ENCODE data around the gene LSP1.

Gene LSP1

DNA sequence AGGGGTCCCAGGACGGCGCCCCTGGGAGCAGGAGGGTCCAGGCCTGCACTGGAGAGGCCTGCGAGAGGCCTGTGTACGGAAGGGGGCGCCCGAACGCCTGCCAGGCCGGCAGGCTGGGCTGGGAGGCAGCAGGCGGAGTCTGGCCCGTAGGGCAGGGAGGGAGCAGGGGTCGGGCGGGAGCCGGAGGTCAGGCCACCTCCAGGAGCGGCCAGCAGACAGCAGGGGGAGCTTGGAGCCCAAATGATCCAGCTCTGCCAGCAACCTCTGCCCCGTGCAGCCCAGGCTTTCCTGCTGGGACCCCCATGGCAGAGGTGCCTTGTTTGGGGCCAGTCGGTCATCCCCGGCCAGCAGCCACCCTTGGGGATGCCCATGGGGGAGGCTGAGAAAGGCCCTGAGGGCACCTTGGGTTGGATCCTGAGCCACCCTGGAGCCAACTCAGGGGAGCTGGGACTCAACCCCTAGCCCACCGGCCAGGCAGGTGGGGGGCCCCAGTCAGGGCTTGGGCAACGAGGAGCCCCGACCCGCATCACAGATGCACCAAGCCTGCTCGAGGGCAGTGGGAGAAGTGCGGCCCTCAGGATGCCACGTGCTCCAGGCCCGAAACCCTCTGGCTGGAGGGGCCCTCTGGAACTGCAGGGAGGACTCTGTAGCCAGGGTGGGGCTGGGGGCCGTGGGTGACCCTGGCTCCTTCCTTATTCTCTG lies 27.7 kb upstream of the LSP1 start:
- DNase-seq = no peak

DNA sequence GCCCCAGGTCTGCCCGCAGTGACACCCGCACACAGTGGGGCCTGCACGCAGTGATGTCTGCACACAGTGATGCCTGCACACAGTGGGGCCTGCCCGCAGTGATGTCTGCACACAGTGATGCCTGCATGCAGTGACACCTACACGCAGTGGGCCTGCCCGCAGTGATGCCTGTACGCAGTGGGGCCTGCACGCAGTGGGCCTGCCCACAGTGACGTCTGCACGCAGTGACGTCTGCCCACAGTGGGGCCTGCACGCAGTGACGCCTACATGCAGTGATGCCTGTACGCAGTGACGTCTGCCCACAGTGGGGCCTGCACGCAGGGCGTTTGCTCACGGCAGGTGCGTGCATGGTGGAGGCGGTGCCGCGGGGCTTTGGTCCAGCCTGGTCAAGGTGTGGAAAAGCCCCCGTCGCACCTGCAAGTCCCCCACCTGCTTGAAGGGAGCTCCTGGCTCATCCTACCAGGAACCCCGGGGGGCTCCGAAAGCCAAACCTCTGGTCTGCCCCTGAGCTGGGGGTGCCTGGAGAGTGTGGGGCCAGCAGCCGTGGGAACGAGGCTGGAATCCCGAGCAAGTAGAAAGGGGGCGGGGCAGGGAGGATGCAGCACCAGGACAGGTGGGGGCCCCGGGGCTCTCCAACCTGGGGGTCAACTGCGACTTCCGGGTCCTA lies 27.0 kb upstream of the LSP1 start:
- no peak for DNase-seq

DNA sequence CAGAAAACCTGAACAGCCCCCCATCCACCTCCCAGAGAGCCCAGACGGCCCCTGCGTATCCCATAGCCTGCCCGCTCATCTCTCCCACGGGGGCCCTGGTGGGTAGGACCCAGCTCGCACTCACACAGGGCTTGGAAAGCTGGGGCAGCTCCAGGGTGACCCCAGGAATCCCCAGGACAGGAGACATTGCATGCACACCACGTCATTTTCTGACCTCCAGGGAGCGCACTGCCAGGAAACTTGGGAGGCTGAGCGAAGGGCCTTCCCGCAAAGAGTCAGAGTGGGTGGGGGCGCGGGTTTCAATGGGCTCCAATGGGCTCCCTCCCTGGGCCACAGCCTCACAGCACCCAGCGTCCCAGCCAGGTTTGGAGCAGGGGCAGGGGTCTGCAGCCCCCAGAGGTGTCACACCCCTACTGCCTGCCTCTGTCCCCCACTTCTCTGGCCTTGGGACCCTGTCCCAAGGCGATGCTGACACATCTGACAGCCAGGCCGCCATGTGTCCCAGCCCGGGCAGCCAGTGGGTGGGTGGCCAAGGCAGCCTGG lies 26.3 kb upstream of the LSP1 start:
- DNase-seq = peak in 1 of 3 experiments; percentile 3

DNA sequence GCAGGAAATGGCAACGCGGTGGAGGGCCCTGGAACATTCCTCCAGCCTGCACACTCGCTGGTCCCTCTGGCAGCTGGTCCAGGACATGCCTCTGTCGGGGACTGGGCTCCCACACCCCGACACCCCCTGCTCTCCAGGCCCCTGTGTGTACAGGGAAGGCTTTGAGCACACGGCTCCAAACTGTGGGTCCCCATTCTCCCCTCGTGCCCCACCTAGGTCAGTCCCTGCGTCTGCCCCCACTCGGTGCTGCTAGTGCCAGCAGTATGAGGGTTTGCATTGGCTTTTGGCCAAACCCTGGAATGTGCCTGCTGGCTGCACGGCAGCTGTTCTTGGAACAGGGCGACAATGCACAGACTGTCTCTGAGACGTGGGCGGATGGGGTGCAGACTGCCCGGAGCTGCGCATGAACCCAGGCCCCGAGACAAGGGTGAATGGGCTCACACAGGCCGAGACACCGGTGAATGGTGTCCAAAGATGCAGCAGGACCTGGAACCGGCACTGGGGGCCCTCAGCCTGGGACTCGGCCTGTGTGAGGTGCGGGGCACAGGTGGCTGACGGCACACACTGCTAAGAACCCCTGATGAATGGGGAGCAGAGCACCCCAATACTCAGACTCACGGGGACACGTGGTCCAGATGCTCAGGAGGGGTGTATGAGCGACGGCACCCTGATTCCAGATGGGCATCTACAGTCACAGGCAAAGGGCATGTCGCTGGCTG lies 25.6 kb upstream of the LSP1 start:
- peak; percentile 11 to 73 (median 46) for DNase-seq

DNA sequence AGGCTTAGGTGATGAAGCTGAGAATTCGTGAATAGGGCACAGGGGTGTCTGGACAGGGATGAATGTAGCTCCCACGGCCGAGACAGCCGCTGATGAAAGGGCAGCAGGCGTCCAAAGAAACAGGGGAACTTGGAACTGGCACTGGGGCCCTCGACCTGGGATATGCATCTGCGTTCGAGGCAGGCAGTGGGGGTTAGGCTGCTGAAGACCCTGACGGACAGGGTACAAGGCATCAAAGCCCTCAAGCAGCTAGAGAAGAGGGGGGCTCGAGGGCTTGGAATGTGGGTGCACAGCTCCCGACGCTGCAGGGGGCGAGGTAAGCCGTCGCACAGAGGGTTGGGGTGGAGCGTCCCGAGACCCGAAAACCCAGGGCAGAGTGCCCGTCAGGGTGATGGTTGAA lies 25.0 kb upstream of the LSP1 start:
- no peak for DNase-seq

DNA sequence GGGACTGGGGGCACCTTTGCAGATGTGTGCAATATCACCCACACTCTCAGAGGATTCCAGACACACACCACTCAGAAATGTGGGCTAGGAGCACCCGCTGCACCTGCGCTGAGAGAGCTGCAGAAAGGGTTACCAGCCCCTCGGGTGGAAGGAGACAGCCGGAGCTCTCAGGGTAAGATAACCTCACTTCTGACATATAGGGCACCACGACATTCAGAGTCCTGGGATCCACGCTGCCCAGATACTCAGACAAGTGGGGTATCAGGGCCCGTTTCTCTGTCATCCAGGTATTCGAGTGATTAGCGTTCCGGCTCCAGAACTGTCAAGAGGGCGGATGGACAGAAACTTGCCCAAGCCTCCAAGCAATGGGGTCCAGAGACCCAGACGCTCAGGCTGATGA lies 24.3 kb upstream of the LSP1 start:
- DNase-seq = no peak

DNA sequence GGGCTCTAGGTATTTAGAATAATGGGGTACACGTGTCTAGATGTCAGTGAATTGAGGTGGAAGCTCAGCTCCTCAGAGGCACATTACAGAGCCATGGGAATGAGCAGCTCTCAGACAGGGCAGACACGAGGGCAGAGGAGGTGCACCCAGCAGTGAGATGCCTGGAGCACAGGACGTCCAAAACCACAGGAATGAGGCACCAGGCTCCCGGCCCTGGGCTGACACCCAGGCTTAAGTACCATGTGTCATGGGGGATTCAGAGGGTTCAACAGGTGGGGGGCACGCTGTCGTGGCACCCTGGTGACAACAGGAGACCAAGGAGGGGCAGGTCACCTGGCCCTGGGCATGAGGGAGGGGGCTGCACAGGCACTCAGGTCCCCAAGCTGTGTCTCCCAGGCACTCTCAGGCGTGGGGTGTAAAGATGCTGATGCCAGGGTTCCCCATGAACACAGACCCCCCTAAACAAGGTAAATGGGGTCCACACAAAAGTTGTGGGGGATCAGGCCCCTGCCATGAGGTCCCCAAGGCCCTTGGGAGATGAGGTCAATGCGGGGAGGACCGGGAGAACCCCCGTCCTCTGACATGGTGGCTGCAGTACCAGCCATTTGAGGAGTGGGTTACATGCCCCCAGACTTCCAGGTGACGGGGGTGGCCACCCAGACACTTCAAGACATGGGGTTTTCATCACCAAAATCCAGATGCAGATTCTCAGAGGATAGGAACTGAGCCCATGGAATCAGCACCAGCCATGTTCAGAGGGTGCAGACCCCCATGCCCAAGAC lies 23.7 kb upstream of the LSP1 start:
- no peak for DNase-seq

DNA sequence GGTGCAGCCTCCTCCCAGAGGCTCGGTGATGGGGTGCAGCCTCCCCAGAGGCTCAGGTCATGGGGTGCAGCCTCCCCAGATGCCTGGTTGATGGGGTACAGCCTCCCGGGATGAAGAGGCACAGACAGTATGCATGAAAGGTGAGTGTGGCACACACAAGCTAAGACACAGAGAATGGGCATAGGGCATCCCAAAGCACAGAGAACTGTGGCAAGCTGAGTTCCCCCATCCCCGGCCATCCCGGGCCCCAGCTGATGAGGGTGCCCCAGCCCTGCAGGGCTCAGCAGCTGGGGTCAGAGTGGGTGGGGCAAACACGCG lies 22.9 kb upstream of the LSP1 start:
- DNase-seq = no peak

DNA sequence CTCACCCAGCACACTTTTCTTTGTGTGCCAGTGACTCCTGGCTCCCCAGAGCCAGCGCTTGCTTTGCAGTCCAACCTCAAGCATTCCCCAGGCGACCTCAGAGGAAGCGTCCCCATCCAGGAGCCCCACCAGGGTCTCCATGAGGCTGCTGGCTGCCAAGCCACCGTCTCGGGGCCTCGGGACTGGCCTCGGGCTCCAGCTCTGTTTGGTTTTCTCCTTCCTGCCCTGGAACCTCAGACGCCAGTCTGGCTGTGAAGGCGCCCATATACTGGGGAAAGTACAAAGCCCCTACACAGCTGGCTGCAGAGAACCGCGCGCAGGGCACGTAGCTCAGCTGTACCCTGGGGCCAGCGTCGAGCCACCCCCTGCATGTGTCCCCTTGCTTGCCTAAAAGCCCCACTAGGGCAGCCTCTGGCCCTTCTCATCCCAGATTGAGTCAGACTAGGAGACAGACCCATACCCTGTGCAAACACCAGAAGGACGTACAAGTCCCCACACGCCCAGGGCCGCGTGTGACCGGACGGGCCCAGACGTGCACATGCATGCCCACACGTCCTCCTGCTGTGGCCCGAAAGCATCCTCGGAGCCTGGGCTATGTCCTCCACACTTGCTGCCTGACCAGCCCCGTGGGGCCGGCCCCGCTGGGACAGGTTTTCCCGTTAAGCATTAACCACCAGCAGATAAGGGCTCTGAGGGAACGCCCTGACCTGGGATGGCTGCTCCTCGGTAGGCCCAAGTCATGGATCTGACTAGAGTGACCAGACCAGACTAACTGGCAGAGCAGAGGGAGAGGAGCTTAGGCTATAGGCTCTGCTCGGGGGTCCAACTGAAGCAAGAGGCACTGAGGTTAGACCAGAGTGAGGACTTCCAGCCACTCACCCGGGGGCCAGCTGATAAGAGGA lies 22.3 kb upstream of the LSP1 start:
- DNase-seq = peak in 2 of 3 experiments; percentile 63 to 82

DNA sequence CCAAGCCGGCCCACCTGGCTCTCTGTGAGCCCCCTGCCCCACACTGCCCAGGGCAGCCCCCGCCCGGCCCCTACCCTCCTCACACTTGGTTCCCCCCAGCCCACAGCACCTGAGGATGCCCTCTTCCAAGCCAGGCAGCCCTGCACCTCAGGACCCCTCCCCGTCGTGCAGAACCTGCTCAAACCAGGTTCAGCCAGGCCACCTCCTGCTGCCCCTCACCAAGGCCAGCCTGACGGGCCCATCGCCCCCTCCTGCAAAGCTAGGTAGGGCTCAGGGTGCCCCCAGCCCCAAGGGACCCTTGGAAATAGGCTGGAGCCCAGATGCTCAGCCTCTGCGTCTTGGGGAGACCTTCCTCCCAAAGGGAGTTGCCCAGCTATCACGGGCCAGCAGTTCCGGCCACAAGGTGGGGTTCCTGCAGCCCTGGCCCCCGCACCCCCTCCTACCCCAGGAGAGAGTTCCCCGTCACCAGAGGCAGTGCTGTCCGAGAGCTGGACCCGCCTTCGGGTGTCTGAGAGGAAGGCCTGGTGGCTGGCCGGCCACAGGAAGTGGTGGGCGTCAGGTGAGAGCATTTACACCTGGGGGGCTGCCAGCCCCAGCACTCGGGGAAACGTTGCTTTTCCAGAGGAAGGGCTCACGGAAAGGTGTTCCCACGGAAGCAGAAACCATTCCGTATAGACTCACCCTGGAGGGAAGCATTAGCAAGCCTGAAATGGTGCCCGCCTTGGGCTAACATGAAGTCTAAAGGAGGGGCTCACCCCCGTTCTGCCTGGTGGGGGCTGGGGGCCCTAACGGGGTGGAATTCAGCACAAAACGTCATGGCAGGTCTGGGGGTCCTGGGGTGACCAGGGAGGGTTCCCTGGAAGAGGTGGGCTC lies 21.3 kb upstream of the LSP1 start:
- DNase-seq = no peak

DNA sequence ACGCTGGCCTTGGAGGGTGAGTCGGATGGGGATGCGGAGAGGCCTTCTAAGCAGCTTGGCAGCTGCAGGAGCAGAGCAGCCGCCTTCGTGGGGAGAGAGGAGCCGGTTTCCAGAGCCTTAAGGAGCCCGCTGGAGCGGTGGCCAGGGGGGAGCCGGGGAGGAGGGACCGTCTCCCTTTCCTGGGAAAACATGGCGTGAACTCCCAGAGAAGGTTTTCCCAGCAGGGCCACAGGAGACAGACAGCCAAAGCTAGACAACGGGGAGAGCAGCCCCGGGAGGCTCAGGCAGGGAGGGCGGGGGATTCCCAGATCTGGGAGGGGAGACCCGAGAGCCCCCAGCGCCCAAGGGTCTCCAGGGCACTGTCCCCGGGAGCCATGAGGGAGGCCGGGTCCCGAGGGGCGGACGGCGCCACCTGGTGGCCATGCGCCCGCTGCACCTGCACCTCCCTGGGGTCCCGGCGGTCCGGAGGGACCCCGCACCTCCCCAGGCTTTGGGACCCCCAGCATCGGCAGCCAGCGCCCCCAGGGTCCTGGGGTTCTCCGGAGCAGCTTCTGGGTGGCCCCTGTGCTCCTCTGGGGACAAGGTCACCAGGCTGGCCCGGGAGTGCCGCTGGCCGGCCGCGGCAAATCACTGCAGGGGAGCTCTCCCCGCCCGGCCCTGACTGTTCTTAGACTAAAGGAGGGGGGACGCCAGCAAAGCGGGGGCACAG lies 20.5 kb upstream of the LSP1 start:
- DNase-seq = peak; percentile 8 to 61 (median 42)

DNA sequence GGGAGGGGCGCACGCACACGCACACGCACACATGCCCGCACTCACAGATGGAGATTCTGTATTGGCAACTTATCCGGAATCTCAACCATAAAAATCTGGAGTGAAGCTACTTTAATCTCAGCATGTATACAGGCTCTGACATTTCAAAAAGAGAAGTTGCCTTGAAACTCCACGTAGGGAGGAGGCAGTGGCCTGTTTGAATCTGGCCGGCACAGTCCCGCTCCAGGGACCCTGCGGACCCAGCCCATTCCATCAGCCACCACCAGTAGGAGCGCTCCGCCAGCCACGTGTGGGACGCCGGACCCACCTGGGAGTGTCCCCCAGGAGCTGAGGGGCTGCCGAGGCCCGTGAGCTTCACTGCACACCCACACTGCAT lies 20.0 kb upstream of the LSP1 start:
- no peak for DNase-seq

DNA sequence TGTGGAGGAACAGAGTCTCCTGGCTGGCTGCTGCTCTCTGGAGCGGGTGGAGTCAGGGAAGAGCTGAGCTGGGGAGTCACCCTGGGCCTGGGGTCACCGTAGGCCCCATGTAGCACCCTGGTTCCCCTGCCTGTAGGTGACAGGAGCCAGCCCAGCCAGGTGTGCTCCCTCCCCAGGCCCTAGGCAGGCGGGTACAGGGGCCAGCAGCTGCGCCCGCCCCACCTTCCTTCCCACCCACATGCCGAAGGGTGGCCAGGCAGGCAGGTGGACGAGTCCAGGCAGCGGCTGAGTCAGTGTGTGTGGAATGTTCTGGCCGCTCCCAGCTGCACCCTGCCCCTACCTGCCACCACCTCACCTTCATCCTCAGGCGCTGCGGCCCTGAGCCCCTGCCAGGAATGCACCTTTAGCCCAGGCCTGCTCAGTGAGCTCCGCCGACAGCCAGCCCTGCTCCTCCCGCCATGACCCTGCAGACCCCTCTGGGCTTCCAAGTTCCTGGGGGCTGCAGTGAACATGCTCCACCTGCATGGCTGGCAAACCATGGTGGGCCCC lies 18.7 kb upstream of the LSP1 start:
- DNase-seq = peak in 2 of 3 experiments; percentile 27 to 41

DNA sequence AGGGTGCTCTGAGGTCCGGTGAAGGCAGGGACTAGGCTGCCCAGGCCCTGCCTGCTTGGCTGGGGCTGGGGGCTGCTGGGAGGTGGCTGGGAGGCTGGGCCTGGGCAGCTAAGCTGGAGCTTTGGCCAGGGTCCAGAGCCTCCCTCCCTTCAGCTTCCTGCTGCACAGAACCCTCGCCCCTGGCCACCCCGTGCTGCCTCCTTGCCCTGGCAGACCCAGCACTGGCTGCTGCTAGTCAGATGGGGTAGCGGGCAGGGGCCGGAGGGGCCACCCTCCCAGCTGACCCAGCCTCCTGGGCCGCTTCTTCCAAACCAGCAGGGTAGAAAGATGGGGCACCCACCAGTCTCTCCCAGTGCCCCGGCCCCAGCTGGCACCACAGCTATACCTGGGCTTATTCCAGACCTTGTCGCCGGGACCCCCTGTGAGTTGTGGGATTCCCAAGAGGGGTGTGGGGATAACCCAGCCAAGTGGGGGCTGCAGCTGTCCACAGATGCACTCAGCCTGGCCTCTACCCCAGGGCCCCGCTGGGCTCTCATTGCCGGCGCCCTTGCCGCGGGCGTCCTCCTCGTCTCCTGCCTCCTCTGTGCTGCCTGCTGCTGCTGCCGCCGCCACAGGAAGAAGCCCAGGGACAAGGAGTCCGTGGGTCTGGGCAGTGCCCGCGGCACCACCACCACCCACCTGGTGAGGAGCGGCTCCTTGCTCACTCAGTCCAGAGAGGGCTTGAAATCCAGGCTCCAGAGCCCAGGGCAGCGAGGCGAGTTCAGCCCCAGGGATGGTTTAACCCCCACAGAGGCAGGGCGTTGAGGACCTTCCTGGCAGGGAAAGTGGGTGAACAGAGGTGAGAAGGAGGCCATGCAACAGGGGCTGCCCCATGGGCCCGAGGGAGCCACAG lies 17.9 kb upstream of the LSP1 start, which contains the start of gene SYT8:
Gene SYT8, plus strand, starts transcription at position 212 of the 892 bp plus-strand sequence. Its CDS starts 116 bp downstream, at position 328.
- DNase-seq = peak in 1 of 3 experiments; percentile 13

DNA sequence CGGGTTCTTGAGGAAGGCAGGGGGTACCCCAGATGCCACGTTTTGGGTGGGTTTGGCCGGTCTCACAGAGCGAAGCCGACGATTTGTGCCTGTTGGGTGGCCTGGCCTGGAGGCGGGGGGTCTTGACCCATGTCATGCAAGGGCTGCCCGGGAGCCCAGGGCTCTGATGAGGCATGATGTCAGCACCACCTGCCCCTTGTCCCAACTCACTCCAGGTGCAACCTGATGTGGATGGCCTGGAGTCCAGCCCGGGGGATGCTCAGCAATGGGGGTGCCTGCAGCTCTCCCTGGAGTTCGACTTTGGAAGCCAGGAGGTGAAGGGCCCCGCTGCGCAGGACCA lies 17.2 kb upstream of the LSP1 start:
- no peak for DNase-seq

DNA sequence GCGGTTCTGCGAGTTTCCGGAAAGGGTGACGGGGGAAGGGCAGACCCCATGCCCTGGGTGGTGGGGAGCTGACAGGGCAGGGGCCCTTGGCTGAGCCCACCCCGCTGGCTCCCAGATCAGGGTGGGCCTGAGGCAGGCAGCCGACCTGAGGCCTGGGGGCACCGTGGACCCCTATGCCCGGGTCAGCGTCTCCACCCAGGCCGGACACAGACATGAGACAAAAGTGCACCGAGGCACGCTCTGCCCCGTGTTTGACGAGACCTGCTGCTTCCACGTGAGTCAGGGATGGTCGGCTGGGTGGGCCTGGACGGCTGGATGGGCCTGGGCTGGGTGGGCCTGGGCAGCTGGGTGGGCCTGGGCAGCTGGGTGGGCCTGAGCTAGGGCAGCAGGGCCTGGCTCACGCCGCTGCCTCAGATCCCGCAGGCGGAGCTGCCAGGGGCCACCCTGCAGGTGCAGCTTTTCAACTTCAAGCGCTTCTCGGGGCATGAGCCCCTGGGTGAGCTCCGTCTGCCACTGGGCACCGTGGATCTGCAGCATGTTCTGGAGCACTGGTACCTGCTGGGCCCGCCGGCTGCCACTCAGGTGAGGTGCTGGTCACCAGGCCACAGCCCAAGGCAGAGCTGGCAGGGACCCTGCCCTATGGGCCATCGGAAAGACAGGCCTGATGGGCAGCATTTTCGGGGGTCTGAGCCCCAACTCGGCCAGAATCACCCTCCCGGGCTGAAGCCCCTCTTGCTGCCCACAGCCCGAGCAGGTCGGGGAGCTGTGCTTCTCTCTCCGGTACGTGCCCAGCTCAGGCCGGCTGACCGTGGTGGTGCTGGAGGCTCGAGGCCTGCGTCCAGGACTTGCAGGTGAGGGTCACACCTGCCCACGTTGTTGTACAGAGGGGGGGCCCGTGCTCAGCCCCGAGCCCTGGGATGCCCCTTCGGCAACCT lies 16.6 kb upstream of the LSP1 start:
- no peak for DNase-seq

DNA sequence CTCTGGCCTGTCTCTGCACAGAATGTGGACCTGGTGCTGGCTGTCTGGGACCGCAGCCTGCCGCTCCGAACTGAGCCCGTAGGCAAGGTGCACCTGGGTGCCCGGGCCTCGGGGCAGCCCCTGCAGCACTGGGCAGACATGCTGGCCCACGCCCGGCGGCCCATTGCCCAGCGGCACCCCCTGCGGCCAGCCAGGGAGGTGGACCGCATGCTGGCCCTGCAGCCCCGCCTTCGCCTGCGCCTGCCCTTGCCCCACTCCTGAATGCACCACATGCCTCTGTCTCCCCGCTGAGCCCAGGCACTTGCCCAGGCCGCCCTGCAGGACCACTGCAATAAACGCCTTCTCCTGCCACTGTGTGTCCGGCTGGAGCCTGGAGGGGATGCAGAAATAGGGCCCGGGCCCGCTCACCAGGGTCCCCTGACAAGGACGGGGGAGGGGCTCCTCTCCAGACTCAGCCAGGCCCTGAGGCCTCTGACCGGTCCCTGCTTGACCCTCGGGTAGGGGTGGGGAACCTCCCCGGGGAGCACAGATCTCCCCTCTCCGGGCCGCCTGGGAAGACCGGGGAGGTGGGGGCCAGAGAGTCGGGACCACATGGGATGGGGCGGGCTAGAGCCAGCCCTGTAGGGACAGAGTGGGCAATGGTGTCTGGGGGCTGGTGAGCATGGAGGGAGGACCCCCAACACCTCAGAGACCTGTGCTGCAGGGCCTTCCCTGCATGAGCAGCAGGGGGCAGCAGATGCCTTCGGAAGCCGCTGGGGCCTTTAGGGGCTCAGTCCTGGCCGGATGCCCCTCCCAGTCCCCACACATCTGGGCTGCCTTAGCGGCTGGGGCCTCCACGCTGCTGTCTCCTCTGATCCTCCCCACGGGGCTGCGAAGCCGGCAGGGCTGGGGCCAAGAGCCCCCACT lies 15.5 kb upstream of the LSP1 start:
- DNase-seq = peak in 2 of 3 experiments; percentile 28 to 56

Data from NCI-H1417 (cell line).